Loucy (cell line): ENCODE results near the gene SYCP2L.
A peak's percentile ranks its signal among the peaks of the same experiment; 100 is the strongest.

Source experiments
- CTCF ChIP-seq: fragments of 200-600 bp; sonication (generic); conservative IDR thresholded peaks from 2 replicates; pipeline ENCODE4 v1.5.1; 2014; ENCODE audit warnings: mild to moderate bottlenecking, antibody characterized with exemption, low read length
- EZH2phosphoT487 ChIP-seq: fragments of 200-600 bp; IDR thresholded peaks from 2 replicates; pipeline ENCODE4 v1.6.1; 2018; ENCODE audit warnings: antibody characterized with exemption, mild to moderate bottlenecking, moderate library complexity, borderline replicate concordance

- peak; percentile 89 for TF ChIP-seq CTCF
- no peak for TF ChIP-seq EZH2phosphoT487
Observed at GRCh38 chr6:10954590-10955010, 67.7 kb downstream of the SYCP2L start.
